Suprapubic skin (tissue), 4 donors: ENCODE results near the gene GABRA5. TPM values are rescaled to one million over a fixed set of nuclear protein-coding genes. Genes with fewer than 3 reads are reported as not detected.
A peak's percentile ranks its signal among the peaks of the same experiment; 100 is the strongest.

ENCODE experiments used
- DNase-seq, 2 donors: peaks; one replicate each; pipeline ENCODE4 v3.0.0-alpha.2; 2019; ENCODE audit warnings: low spot score in 2 of 2
- H3K27ac ChIP-seq: fragments of 200-600 bp; sonication (generic); one replicate; pipeline ENCODE4 v1.5.1; 2019
- H3K27me3 ChIP-seq: fragments of 200-600 bp; sonication (generic); one replicate; pipeline ENCODE4 v1.5.1; 2019
- H3K36me3 ChIP-seq: fragments of 200-600 bp; sonication (generic); one replicate; pipeline ENCODE4 v1.5.1; 2019
- H3K4me1 ChIP-seq: fragments of 200-600 bp; sonication (generic); one replicate; pipeline ENCODE4 v1.5.1; 2019
- H3K4me3 ChIP-seq: fragments of 200-600 bp; sonication (generic); one replicate; pipeline ENCODE4 v1.5.1; 2019; ENCODE audit warnings: mild to moderate bottlenecking
- H3K9me3 ChIP-seq: fragments of 200-600 bp; sonication (generic); one replicate; pipeline ENCODE4 v1.5.1; 2019
- CTCF ChIP-seq, 2 donors: fragments of 200-600 bp in 1 of 2; fragments of 450-650 bp in 1 of 2; sonication (generic) in 1 of 2; IDR thresholded peaks; one replicate each; pipeline ENCODE4 v1.5.1; 2016 to 2019; ENCODE audit warnings: antibody characterized with exemption in 2 of 2, mild to moderate bottlenecking in 1 of 2, moderate library complexity in 1 of 2
- EP300 ChIP-seq: sonication (generic); formaldehyde crosslinking; IDR thresholded peaks from one replicate; pipeline ENCODE4 v1.6.1; 2017; ENCODE audit warnings: antibody characterized with exemption
- POLR2A ChIP-seq, 2 donors: fragments of 450-650 bp; IDR thresholded peaks; one replicate each; pipeline ENCODE4 v1.6.1; 2017; ENCODE audit warnings: antibody characterized with exemption in 2 of 2, mild to moderate bottlenecking in 2 of 2, moderate library complexity in 2 of 2
- POLR2AphosphoS5 ChIP-seq, 3 donors: sonication (generic); formaldehyde crosslinking; IDR thresholded peaks; one replicate each; pipeline ENCODE4 v1.6.1; 2017; ENCODE audit warnings: antibody characterized with exemption in 3 of 3
- WGBS: methylation state at CpG from one replicate; pipeline ENCODE4 v1.1.5; 2018; 5-methylcytosine and 5-hydroxymethylcytosine counted together
- total RNA-seq, 4 donors: library from RNA; depleted of rRNA; stranded (reverse); fragments of >200 nt; gene quantifications; one replicate each; pipeline ENCODE4 v1.1.0, GENCODE V29; 2016

Gene GABRA5
- total RNA-seq, 4 donors from 2014 or later: not detected

- WGBS: 9% methylated on average over 47 of the region's 48 CpGs
- peak overlapping the region; percentile 17 for H3K4me3 ChIP-seq
- H3K27ac ChIP-seq: no peak overlapping the region
- peaks cover 40% of the 10 kb centered on the region for H3K27me3 ChIP-seq
- no peak for DNase-seq
- H3K9me3 ChIP-seq: no peaks in the 10 kb centered on the region
- H3K36me3 ChIP-seq: no peaks in the 10 kb centered on the region
- TF ChIP-seq EP300 (no peak), CTCF (IDR thresholded peaks at IDR 0.05) (no peak), POLR2AphosphoS5 (IDR thresholded peaks at IDR 0.05) (no peak), POLR2A (IDR thresholded peaks at IDR 0.05) (no peak)
- peaks cover 2% of the 10 kb centered on the region for H3K4me1 ChIP-seq
Observed at GRCh38 chr15:26967719-26968269, 100.9 kb downstream of the GABRA5 start.

GRCh38 chr15:26968806-26969205, 101.9 kb downstream of the GABRA5 start:
- no peak overlapping the region for H3K27ac ChIP-seq
- 68% methylated on average over 2 of the region's 2 CpGs for WGBS
- H3K36me3 ChIP-seq: no peaks in the 10 kb centered on the region
- peaks cover 40% of the 10 kb centered on the region for H3K27me3 ChIP-seq
- DNase-seq: no peak
- TF ChIP-seq EP300 (no peak), POLR2A (IDR thresholded peaks at IDR 0.05) (no peak), POLR2AphosphoS5 (IDR thresholded peaks at IDR 0.05) (no peak), CTCF (IDR thresholded peaks at IDR 0.05) (no peak)
- peaks cover 2% of the 10 kb centered on the region for H3K4me1 ChIP-seq
- H3K4me3 ChIP-seq: no peak overlapping the region
- H3K9me3 ChIP-seq: no peaks in the 10 kb centered on the region

- Histone ChIP-seq H3K4me3 (peak within 1 kb of the TSS; percentile 41), H3K27ac (no peak within 1 kb of the TSS), H3K27me3 (peaks cover 40% of the 10 kb centered on the region), H3K36me3 (no peaks in the 10 kb centered on the region), H3K9me3 (no peaks in the 10 kb centered on the region), H3K4me1 (peaks cover 2% of the 10 kb centered on the region)
- 2% methylated on average over 20 of the region's 33 CpGs for WGBS
- TF ChIP-seq POLR2AphosphoS5 (IDR thresholded peaks at IDR 0.05) (no peak), POLR2A (IDR thresholded peaks at IDR 0.05) (no peak), CTCF (IDR thresholded peaks at IDR 0.05) (no peak), EP300 (no peak)
- DNase-seq: no peak
Observed at GRCh38 chr15:26970712-26971210, 103.9 kb downstream of the GABRA5 start, which contains the start of gene GABRG3. TSS of gene GABRG3 (plus strand) at chr15:26971181.

GRCh38 chr15:26971271-26972018, 104.6 kb downstream of the GABRA5 start:
- Histone ChIP-seq H3K4me3 (peak overlapping the region; percentile 41), H3K27ac (no peak overlapping the region), H3K9me3 (no peaks in the 10 kb centered on the region), H3K27me3 (peaks cover 40% of the 10 kb centered on the region), H3K4me1 (peaks cover 2% of the 10 kb centered on the region), H3K36me3 (no peaks in the 10 kb centered on the region)
- 9% methylated on average over 22 of the region's 72 CpGs for WGBS
- DNase-seq: no peak
- TF ChIP-seq POLR2A (IDR thresholded peaks at IDR 0.05): no peak
- no peak for TF ChIP-seq POLR2AphosphoS5 (IDR thresholded peaks at IDR 0.05)
- no peak for TF ChIP-seq EP300
- no peak for TF ChIP-seq CTCF (IDR thresholded peaks at IDR 0.05)

GRCh38 chr15:26972636-26973035, 105.8 kb downstream of the GABRA5 start:
- no peak for TF ChIP-seq POLR2A (IDR thresholded peaks at IDR 0.05)
- TF ChIP-seq POLR2AphosphoS5 (IDR thresholded peaks at IDR 0.05): no peak
- no peak for TF ChIP-seq CTCF (IDR thresholded peaks at IDR 0.05)
- TF ChIP-seq EP300: no peak
- Histone ChIP-seq H3K9me3 (no peaks in the 10 kb centered on the region), H3K4me1 (peaks cover 2% of the 10 kb centered on the region), H3K36me3 (no peaks in the 10 kb centered on the region), H3K27me3 (peaks cover 38% of the 10 kb centered on the region), H3K4me3 (no peak overlapping the region), H3K27ac (no peak overlapping the region)
- 25% methylated on average over 2 of the region's 2 CpGs for WGBS
- no peak for DNase-seq
